Loucy (cell line): ENCODE data around the gene UBAP1.

ENCODE experiments used
- EZH2phosphoT487 ChIP-seq: fragments of 200-600 bp; IDR thresholded peaks from 2 replicates; pipeline ENCODE4 v1.6.1; 2018; ENCODE audit warnings: antibody characterized with exemption, mild to moderate bottlenecking, moderate library complexity, borderline replicate concordance
- TF ChIP-seq, protein P1 (sequence below): fragments of 200-600 bp; sonication (generic); conservative IDR thresholded peaks from 2 replicates; pipeline ENCODE4 v1.5.1; 2014; ENCODE audit warnings: mild to moderate bottlenecking, antibody characterized with exemption, low read length

DNA sequence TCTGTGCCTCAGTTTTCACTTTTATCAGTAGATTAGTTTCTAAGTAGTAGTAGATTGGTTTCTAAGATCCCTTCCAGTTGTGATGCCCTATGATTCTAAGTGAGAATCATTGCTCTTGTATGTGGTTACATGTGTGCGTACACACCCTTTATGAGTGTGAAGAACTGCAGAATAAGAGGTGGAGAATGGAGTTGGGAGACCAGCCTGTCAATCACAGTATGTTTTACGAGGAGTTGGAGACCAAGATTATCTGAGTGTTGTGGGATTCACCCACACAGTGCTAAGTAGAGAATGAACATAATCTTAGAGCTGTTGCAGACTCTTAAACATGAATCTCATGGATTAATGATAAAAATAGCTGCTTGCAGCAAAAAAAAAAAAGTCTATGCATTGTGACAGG is 112.6 kb downstream of the UBAP1 start:
- TF ChIP-seq, protein P1, sequence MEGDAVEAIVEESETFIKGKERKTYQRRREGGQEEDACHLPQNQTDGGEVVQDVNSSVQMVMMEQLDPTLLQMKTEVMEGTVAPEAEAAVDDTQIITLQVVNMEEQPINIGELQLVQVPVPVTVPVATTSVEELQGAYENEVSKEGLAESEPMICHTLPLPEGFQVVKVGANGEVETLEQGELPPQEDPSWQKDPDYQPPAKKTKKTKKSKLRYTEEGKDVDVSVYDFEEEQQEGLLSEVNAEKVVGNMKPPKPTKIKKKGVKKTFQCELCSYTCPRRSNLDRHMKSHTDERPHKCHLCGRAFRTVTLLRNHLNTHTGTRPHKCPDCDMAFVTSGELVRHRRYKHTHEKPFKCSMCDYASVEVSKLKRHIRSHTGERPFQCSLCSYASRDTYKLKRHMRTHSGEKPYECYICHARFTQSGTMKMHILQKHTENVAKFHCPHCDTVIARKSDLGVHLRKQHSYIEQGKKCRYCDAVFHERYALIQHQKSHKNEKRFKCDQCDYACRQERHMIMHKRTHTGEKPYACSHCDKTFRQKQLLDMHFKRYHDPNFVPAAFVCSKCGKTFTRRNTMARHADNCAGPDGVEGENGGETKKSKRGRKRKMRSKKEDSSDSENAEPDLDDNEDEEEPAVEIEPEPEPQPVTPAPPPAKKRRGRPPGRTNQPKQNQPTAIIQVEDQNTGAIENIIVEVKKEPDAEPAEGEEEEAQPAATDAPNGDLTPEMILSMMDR = no peak
- TF ChIP-seq EZH2phosphoT487 = no peak
